GM06990 (cell line): ENCODE data around the gene ARID1A.
"Not testable (repeated sequence)": the region's sequence is repeated elsewhere in the genome, so short reads cannot be mapped to it uniquely, and the experiment has no call there.

Experiments
- DNase-seq: peaks from one replicate; pipeline ENCODE4 v3.0.0-alpha.2; 2011; ENCODE audit not compliant: insufficient read length; ENCODE audit errors: extremely low read depth
- H3K27me3 ChIP-seq: replicated peaks from 2 replicates; pipeline ENCODE4 v1.6.0; 2011; ENCODE audit warnings: low read length; ENCODE audit not compliant: control insufficient read depth, insufficient read depth
- H3K36me3 ChIP-seq: 2 replicates; pipeline ENCODE4 v1.5.1; 2011; ENCODE audit warnings: low read length; ENCODE audit not compliant: control insufficient read depth, insufficient read depth
- H3K4me3 ChIP-seq: replicated peaks from 2 replicates; pipeline ENCODE4 v1.5.1; 2011; ENCODE audit warnings: low read depth, mild to moderate bottlenecking, control low read depth, low read length
- TF ChIP-seq, protein P1 (sequence below): IDR thresholded peaks from 2 replicates; pipeline ENCODE4 v1.5.1; 2011; ENCODE audit warnings: low read length, control low read depth, mild to moderate bottlenecking, inconsistent platforms; ENCODE audit not compliant: insufficient read depth, poor library complexity, severe bottlenecking

The ARID1A gene

GRCh38 chr1:26701995-26702679 is 6.3 kb downstream of the ARID1A start:
- peak overlapping the region; percentile 88 for H3K4me3 ChIP-seq
- H3K27me3 ChIP-seq = no peaks in the 10 kb centered on the region
- no peaks in the 10 kb centered on the region for H3K36me3 ChIP-seq
- DNase-seq = no peak
- TF ChIP-seq, protein P1, sequence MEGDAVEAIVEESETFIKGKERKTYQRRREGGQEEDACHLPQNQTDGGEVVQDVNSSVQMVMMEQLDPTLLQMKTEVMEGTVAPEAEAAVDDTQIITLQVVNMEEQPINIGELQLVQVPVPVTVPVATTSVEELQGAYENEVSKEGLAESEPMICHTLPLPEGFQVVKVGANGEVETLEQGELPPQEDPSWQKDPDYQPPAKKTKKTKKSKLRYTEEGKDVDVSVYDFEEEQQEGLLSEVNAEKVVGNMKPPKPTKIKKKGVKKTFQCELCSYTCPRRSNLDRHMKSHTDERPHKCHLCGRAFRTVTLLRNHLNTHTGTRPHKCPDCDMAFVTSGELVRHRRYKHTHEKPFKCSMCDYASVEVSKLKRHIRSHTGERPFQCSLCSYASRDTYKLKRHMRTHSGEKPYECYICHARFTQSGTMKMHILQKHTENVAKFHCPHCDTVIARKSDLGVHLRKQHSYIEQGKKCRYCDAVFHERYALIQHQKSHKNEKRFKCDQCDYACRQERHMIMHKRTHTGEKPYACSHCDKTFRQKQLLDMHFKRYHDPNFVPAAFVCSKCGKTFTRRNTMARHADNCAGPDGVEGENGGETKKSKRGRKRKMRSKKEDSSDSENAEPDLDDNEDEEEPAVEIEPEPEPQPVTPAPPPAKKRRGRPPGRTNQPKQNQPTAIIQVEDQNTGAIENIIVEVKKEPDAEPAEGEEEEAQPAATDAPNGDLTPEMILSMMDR = no peak

- TF ChIP-seq, protein P1 = no peak
- H3K36me3 ChIP-seq = no peaks in the 10 kb centered on the region
- DNase-seq = no peak
- 0 out of 2 replicates have a peak overlapping the region, but pooled peaks have one; percentile 5 for H3K4me3 ChIP-seq
- no peaks in the 10 kb centered on the region for H3K27me3 ChIP-seq
Measured at GRCh38 chr1:26702680-26703038, 6.8 kb downstream of the ARID1A start.

GRCh38 chr1:26703478-26703877 is 7.7 kb downstream of the ARID1A start:
- H3K4me3 ChIP-seq = no peak overlapping the region
- no peaks in the 10 kb centered on the region; the same call in 1 of the 2 replicates for H3K36me3 ChIP-seq
- H3K27me3 ChIP-seq = no peaks in the 10 kb centered on the region
- TF ChIP-seq, protein P1 = no peak
- DNase-seq = no peak

GRCh38 chr1:26704629-26705028 is 8.8 kb downstream of the ARID1A start:
- Histone ChIP-seq H3K36me3 (no peaks in the 10 kb centered on the region; the same call in 1 of the 2 replicates), H3K27me3 (no peaks in the 10 kb centered on the region), H3K4me3 (no peak overlapping the region)
- no peak for DNase-seq
- TF ChIP-seq, protein P1 = no peak

DNA sequence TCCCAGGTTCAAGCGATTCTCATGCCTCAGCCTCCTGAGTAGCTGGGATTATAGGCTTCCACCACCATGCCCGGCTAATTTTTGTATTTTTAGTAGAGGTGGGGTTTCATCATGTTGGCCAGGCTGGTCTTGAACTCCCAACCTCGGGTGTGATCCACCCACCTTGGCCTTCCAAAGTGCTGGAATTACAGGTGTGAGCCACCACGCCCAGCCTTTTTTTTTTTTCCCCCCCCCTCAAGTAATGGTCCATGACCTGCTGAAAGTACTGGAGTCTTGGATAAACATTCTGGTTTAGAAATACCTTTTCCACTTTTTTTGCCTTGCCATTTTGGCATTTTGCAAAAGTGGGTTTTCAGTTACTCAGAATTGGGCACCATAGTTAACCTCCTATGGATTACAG is 9.4 kb downstream of the ARID1A start:
- not testable (repeated sequence) for DNase-seq, H3K27me3 ChIP-seq, H3K36me3 ChIP-seq, H3K4me3 ChIP-seq

GRCh38 chr1:26705788-26706311 is 10.0 kb downstream of the ARID1A start:
- DNase-seq = no peak
- no peaks in the 10 kb centered on the region for H3K27me3 ChIP-seq
- H3K4me3 ChIP-seq = no peak overlapping the region
- TF ChIP-seq, protein P1 = no peak
- no peaks in the 10 kb centered on the region; the same call in 1 of the 2 replicates for H3K36me3 ChIP-seq
